ENCODE data around the gene CD58.

DNA sequence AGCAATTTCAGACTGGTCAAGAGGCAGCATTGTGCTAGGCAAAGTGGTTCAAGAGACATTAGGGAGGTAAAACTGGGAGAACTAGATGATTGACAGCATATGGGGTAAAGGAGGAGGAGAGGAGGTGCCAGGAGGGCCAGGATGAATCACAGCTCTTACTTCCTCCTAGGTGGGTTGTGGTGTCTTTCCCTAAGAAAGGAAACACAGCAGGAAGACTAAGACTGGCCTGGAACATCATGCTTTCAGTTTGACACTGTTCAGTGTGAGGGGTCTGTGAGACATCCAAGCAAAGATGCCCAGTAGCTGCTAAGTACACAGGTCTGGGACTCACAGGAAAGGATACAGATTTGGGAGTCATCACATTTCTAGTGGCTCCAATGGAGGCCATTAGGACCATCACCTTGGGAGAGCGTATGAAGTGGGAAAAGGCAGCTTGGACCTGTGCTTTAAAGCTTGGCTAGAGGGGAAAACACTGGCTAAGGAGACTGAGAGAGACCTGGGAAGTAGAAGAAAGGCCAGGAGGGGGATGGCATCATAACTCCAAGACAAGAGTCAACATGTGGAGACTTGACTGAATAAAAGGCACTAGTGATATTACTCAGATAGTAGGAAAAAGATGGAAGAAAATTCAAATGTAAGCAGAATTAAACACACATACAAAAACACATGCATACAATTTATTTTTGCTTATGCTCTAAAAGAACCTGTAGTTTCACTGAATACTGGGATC is 17.3 kb downstream of the CD58 start:
- TF ChIP-seq REST (IDR thresholded peaks at IDR 0.05; ENCODE audit: insufficient read depth in 1 of 2, low read depth in 2 of 2, low read length in 2 of 2) (no peak), SIN3A (IDR thresholded peaks at IDR 0.05; ENCODE audit: borderline replicate concordance, insufficient read depth, low read length) (no peak)
